A549 treated with RU486 at 1 μM for 4 hours (cell line): ENCODE measurements around the gene FRG2C. TPM values are rescaled to one million over a fixed set of nuclear protein-coding genes. Genes with fewer than 3 reads are reported as not detected.

Experiments used
- total RNA-seq: library from RNA; stranded (reverse); fragments of 200-300 nt; extraction: Qiagen RNA extraction; gene quantifications from 5 replicates; pipeline ENCODE4 v1.2.3, GENCODE V29; 2022; ENCODE audit warnings: low read depth

The FRG2C gene
- total RNA-seq = 0.05 TPM in 1 of 5 replicates, not detected in the others

DNA sequence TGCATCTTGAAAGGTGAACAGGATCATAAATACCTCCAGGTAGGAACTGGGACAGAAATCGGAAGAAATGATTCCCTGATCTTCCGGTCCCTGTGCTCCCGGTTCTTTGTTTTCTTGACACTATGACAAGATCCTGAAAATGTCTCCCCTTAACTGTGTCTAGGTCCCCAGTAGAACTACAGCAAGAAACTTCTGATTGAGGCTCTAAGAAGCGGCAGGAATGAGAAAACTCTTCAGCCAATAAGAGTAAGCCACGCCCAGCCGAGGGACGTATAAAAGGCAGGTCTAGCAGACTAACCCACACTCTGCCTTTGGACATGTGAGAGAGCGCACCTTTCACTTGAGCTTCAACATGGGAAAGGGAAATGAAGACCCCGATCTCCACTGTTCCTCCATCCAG, at the start of gene FRG2C:
Gene FRG2C, plus strand, starts transcription at position 301 of the 400 bp plus-strand sequence. Its CDS starts 52 bp downstream, at position 353.

Other genes starting within 250 kb of the FRG2C start
- 2.0 to 3.0 TPM (median 2.6 TPM) in 5 replicates for gene ZNF717, start 121.2 kb downstream of the FRG2C start, total RNA-seq